ENCODE results near the gene SPR. TPM values are rescaled to one million over a fixed set of nuclear protein-coding genes. Genes with fewer than 3 reads are reported as not detected.

SPR gene
- total and polyA plus RNA-seq, 9 of the 15 experiments (the other 6 are each of a cell fraction or from before 2014, with no cell fraction given) = 7.7 to 38.3 (median 26.3) TPM

DNA sequence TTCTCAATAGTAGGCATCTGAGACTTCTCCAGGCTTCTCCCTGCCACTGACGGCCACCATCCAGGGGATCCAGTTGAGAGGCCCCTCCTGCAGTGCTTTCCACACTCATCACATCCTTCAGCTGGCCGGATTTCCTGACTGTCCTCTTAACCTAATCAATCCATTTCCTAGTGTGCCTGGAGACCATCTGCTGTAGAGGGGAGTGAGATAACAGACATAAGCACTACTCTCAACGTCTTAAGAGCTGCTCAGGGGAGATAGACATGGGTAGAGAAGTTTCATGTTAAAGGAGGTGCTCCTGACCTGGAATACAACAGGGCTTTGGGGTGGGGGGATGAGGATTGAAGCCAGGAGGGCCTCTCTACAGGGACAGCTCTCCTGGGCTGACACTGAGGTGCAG is 14.2 kb downstream of the SPR start (continued):
- TF ChIP-seq, protein P1, sequence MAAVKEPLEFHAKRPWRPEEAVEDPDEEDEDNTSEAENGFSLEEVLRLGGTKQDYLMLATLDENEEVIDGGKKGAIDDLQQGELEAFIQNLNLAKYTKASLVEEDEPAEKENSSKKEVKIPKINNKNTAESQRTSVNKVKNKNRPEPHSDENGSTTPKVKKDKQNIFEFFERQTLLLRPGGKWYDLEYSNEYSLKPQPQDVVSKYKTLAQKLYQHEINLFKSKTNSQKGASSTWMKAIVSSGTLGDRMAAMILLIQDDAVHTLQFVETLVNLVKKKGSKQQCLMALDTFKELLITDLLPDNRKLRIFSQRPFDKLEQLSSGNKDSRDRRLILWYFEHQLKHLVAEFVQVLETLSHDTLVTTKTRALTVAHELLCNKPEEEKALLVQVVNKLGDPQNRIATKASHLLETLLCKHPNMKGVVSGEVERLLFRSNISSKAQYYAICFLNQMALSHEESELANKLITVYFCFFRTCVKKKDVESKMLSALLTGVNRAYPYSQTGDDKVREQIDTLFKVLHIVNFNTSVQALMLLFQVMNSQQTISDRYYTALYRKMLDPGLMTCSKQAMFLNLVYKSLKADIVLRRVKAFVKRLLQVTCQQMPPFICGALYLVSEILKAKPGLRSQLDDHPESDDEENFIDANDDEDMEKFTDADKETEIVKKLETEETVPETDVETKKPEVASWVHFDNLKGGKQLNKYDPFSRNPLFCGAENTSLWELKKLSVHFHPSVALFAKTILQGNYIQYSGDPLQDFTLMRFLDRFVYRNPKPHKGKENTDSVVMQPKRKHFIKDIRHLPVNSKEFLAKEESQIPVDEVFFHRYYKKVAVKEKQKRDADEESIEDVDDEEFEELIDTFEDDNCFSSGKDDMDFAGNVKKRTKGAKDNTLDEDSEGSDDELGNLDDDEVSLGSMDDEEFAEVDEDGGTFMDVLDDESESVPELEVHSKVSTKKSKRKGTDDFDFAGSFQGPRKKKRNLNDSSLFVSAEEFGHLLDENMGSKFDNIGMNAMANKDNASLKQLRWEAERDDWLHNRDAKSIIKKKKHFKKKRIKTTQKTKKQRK (IDR thresholded peaks at IDR 0.05; ENCODE audit: borderline replicate concordance, low read depth, low read length) = no peak
- TF ChIP-seq ZBTB12 (CRISPR knock-in tag; IDR thresholded peaks at IDR 0.05) (no peak), PURB (CRISPR knock-in tag; IDR thresholded peaks at IDR 0.05; ENCODE audit: low read depth) (no peak), ZBTB43 (CRISPR knock-in tag; IDR thresholded peaks at IDR 0.05) (no peak), FOXA3 (CRISPR knock-in tag; conservative IDR thresholded peaks at IDR 0.05 in 1 of 2, IDR thresholded peaks at IDR 0.05 in 1 of 2) (no peak), ZNF263 (CRISPR knock-in tag; IDR thresholded peaks at IDR 0.05; ENCODE audit: borderline replicate concordance) (no peak), THRB (CRISPR knock-in tag; conservative IDR thresholded peaks at IDR 0.05) (no peak), SMARCC2 (IDR thresholded peaks at IDR 0.05; ENCODE audit: low read depth) (0 out of 2 replicates have a peak, but pooled peaks have one; percentile 36)
- TF ChIP-seq, protein P2, sequence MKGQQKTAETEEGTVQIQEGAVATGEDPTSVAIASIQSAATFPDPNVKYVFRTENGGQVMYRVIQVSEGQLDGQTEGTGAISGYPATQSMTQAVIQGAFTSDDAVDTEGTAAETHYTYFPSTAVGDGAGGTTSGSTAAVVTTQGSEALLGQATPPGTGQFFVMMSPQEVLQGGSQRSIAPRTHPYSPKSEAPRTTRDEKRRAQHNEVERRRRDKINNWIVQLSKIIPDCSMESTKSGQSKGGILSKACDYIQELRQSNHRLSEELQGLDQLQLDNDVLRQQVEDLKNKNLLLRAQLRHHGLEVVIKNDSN (CRISPR knock-in tag; IDR thresholded peaks at IDR 0.05) = no peak

Measured in K562 (cell line).